ENCODE data around the gene ZNF689. TPM values are rescaled to one million over a fixed set of nuclear protein-coding genes. Genes with fewer than 3 reads are reported as not detected.

Gene ZNF689
- total and polyA plus RNA-seq, 12 donors, result 2.9 to 12.9 (median 9.1) TPM

GRCh38 chr16:30557957-30558788 lies 52.0 kb downstream of the ZNF689 start, which contains the start of gene ZNF764:
TSS of gene ZNF764 (minus strand) at chr16:30558374. CDS start at chr16:30558182, 192 bp downstream.
- intact Hi-C loops (cut with DNase I), result no loop called here
- Histone ChIP-seq H3K27me3 (no peaks in the 10 kb centered on the region), H3K4me3 (peak within 1 kb of the TSS; percentile 83 to 91 (median 88)), H3K9me3 (replicated peaks in 1 of 3) (no peaks in the 10 kb centered on the region), H3K27ac (peak within 1 kb of the TSS; percentile 93 to 97 (median 96)), H3K36me3 (replicated peaks in 1 of 2) (peaks cover 0 to 29% of the 10 kb centered on the region in 2 donors), H3K4me1 (replicated peaks in 1 of 2) (peaks cover 14 to 20% of the 10 kb centered on the region in 2 donors)
- DNase-seq, result peak; percentile 98 to 99 (median 99)
- WGBS, 4 donors, result 0% methylated on average over 8 to 74 of the region's 74 CpGs
- TF ChIP-seq POLR2A (IDR thresholded peaks at IDR 0.05) (peak; percentile 37 to 70), CTCF (IDR thresholded peaks at IDR 0.05) (peak in 2 of 6 experiments; percentile 1 to 4)

DNA sequence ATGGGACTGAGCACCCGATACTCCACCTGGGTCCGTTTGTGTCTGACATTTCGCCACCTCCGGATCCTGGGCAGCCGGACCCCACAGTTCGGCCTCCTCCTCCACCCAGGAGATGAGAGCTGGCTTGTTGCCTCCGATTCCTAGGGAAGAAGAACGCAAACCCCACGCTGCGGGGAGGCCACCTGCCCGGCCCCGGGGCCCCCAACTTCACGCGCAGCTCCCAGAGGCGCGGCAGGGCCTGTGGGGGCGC lies 52.6 kb downstream of the ZNF689 start:
- WGBS, 4 donors, result 0 to 1% (median 1%) methylated on average over 9 to 17 of the region's 17 CpGs; no CpG with 5 or more reads in 1 of the 4 donors
- H3K4me1 ChIP-seq (replicated peaks in 1 of 2), result peaks cover 14 to 20% of the 10 kb centered on the region in 2 donors
- H3K4me3 ChIP-seq, result peak overlapping the region; percentile 83 to 91 (median 88)
- no peaks in the 10 kb centered on the region for H3K9me3 ChIP-seq (replicated peaks in 1 of 3)
- peak overlapping the region; percentile 93 to 97 (median 96) for H3K27ac ChIP-seq
- H3K36me3 ChIP-seq (replicated peaks in 1 of 2), result peaks cover 0 to 31% of the 10 kb centered on the region in 2 donors
- no peak for DNase-seq
- H3K27me3 ChIP-seq, result no peaks in the 10 kb centered on the region
- intact Hi-C loops (cut with DNase I), result no loop called here
- TF ChIP-seq POLR2A (IDR thresholded peaks at IDR 0.05), result no peak
- peak in 2 of 6 experiments; percentile 5 to 19 for TF ChIP-seq CTCF (IDR thresholded peaks at IDR 0.05)

GRCh38 chr16:30556125-30556473 lies 54.1 kb downstream of the ZNF689 start:
- H3K4me3 ChIP-seq, result no peak overlapping the region
- H3K9me3 ChIP-seq (replicated peaks in 1 of 3), result no peaks in the 10 kb centered on the region
- no peak overlapping the region for H3K27ac ChIP-seq
- H3K36me3 ChIP-seq (replicated peaks in 1 of 2), result peaks cover 0 to 31% of the 10 kb centered on the region in 2 donors
- DNase-seq, result no peak
- 53 to 84% (median 55%) methylated on average over 10 of the region's 10 CpGs for WGBS, 4 donors
- intact Hi-C loops (cut with DNase I), result no loop called here
- H3K27me3 ChIP-seq, result no peaks in the 10 kb centered on the region
- peaks cover 14 to 15% of the 10 kb centered on the region in 2 donors for H3K4me1 ChIP-seq (replicated peaks in 1 of 2)
- TF ChIP-seq POLR2A (IDR thresholded peaks at IDR 0.05), result no peak
- no peak for TF ChIP-seq CTCF (IDR thresholded peaks at IDR 0.05)

- WGBS, 4 donors, result 93 to 96% (median 95%) methylated on average over 27 to 69 of the region's 69 CpGs
- Histone ChIP-seq H3K27me3 (no peaks in the 10 kb centered on the region), H3K27ac (no peak overlapping the region), H3K4me3 (no peak overlapping the region), H3K36me3 (replicated peaks in 1 of 2) (peaks cover 0 to 31% of the 10 kb centered on the region in 2 donors), H3K9me3 (replicated peaks in 1 of 3) (no peaks in the 10 kb centered on the region), H3K4me1 (replicated peaks in 1 of 2) (peaks cover 13 to 14% of the 10 kb centered on the region in 2 donors)
- no peak for TF ChIP-seq POLR2A (IDR thresholded peaks at IDR 0.05)
- no peak for TF ChIP-seq CTCF (IDR thresholded peaks at IDR 0.05)
- intact Hi-C loops (cut with DNase I), result no loop called here
- no peak for DNase-seq
Observed at GRCh38 chr16:30555315-30556124, 54.7 kb downstream of the ZNF689 start.

Data from adrenal gland (tissue), 12 donors.